ENCODE data around the gene BLOC1S5.

The BLOC1S5 gene

GRCh38 chr6:8102122-8102958 is 38.2 kb upstream of the BLOC1S5 start, which contains the start of gene EEF1E1:
Gene EEF1E1 (minus strand): TSS chr6:8102548. CDS start chr6:8102521, 27 bp downstream.
- peak within 1 kb of the TSS; percentile 81 for H3K4me3 ChIP-seq (ENCODE audit: severe bottlenecking)
- ATAC-seq (ENCODE audit: low read depth) = peak; percentile 97
- TF ChIP-seq CTCF (IDR thresholded peaks at IDR 0.05; ENCODE audit: poor library complexity, severe bottlenecking) = no peak

GRCh38 chr6:8100159-8100854 is 36.1 kb upstream of the BLOC1S5 start:
- Histone ChIP-seq H3K9me3 (ENCODE audit: severe bottlenecking) (no peaks in the 10 kb centered on the region), H3K27me3 (ENCODE audit: insufficient read depth, poor library complexity, severe bottlenecking) (no peaks in the 10 kb centered on the region), H3K4me3 (ENCODE audit: severe bottlenecking) (no peak overlapping the region), H3K36me3 (ENCODE audit: low read depth) (peaks cover 50% of the 10 kb centered on the region), H3K4me1 (ENCODE audit: insufficient read depth, poor library complexity, severe bottlenecking) (peaks cover 13% of the 10 kb centered on the region), H3K27ac (ENCODE audit: poor library complexity, severe bottlenecking) (no peak overlapping the region)
- DNase-seq (ENCODE audit: low spot score) = no peak
- no peak for TF ChIP-seq CTCF (IDR thresholded peaks at IDR 0.05; ENCODE audit: poor library complexity, severe bottlenecking)
- ATAC-seq (ENCODE audit: low read depth) = no peak

More at GRCh38 chr6:8102122-8102958, 38.2 kb upstream of the BLOC1S5 start, which contains the start of gene EEF1E1:
- Histone ChIP-seq H3K27ac (ENCODE audit: poor library complexity, severe bottlenecking) (peak within 1 kb of the TSS; percentile 45), H3K27me3 (ENCODE audit: insufficient read depth, poor library complexity, severe bottlenecking) (no peaks in the 10 kb centered on the region), H3K36me3 (ENCODE audit: low read depth) (peaks cover 29% of the 10 kb centered on the region), H3K4me1 (ENCODE audit: insufficient read depth, poor library complexity, severe bottlenecking) (peaks cover 13% of the 10 kb centered on the region), H3K9me3 (ENCODE audit: severe bottlenecking) (no peaks in the 10 kb centered on the region)
- DNase-seq (ENCODE audit: low spot score) = peak; percentile 95

DNA sequence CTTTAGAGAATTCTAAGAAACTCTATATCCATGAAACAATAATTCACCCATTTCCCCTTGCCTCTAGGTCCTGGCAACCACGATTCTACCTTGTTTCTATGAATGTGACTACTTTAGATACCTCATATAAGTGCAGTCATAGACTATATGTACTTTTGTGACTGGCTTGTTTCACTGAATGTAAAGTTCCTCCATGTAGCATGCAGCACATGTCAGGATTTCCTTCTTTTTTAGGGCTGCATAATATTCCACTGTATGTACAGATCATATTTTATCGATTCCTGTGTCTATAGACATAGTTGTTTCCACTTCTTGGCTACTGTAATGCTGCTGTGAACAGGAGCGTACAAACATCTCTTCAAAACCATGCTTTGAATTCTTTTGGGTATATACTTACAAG is 26.5 kb upstream of the BLOC1S5 start:
- H3K36me3 ChIP-seq (ENCODE audit: low read depth) = peaks cover 77% of the 10 kb centered on the region
- DNase-seq (ENCODE audit: low spot score) (no peak), ATAC-seq (ENCODE audit: low read depth) (no peak)
- no peak for TF ChIP-seq CTCF (IDR thresholded peaks at IDR 0.05; ENCODE audit: poor library complexity, severe bottlenecking)
- H3K4me3 ChIP-seq (ENCODE audit: severe bottlenecking) = no peak overlapping the region
- H3K27me3 ChIP-seq (ENCODE audit: insufficient read depth, poor library complexity, severe bottlenecking) = no peaks in the 10 kb centered on the region
- peaks cover 3% of the 10 kb centered on the region for H3K4me1 ChIP-seq (ENCODE audit: insufficient read depth, poor library complexity, severe bottlenecking)
- no peaks in the 10 kb centered on the region for H3K9me3 ChIP-seq (ENCODE audit: severe bottlenecking)
- H3K27ac ChIP-seq (ENCODE audit: poor library complexity, severe bottlenecking) = no peak overlapping the region

GRCh38 chr6:8088886-8089285 is 24.7 kb upstream of the BLOC1S5 start:
- ATAC-seq (ENCODE audit: low read depth) (no peak), DNase-seq (ENCODE audit: low spot score) (no peak)
- no peak for TF ChIP-seq CTCF (IDR thresholded peaks at IDR 0.05; ENCODE audit: poor library complexity, severe bottlenecking)
- Histone ChIP-seq H3K27me3 (ENCODE audit: insufficient read depth, poor library complexity, severe bottlenecking) (no peaks in the 10 kb centered on the region), H3K9me3 (ENCODE audit: severe bottlenecking) (no peaks in the 10 kb centered on the region), H3K36me3 (ENCODE audit: low read depth) (peaks cover 68% of the 10 kb centered on the region), H3K4me1 (ENCODE audit: insufficient read depth, poor library complexity, severe bottlenecking) (peaks cover 21% of the 10 kb centered on the region), H3K27ac (ENCODE audit: poor library complexity, severe bottlenecking) (no peak overlapping the region), H3K4me3 (ENCODE audit: severe bottlenecking) (no peak overlapping the region)
